Measurements from ENCODE around the gene ITFG1. TPM values are rescaled to one million over a fixed set of nuclear protein-coding genes. Genes with fewer than 3 reads are reported as not detected.

ITFG1 gene
- polyA plus RNA-seq, 2 donors, result 9.0 to 16.8 TPM

GRCh38 chr16:47323241-47323640, 137.6 kb downstream of the ITFG1 start:
- Histone ChIP-seq H3K27me3 (ENCODE audit: control insufficient read depth in 1 of 2, insufficient read depth in 2 of 2, low read length in 2 of 2) (no peaks in the 10 kb centered on the region), H3K9me3 (ENCODE audit: control insufficient read depth in 2 of 2, insufficient read depth in 1 of 2, low read depth in 1 of 2, low read length in 1 of 2) (peaks cover 0 to 2% of the 10 kb centered on the region in 2 donors), H3K36me3 (ENCODE audit: control insufficient read depth in 2 of 2, insufficient read depth in 2 of 2, low read length in 1 of 2) (no peaks in the 10 kb centered on the region), H3K4me1 (ENCODE audit: control insufficient read depth in 2 of 2, insufficient read depth in 2 of 2, low read length in 1 of 2) (no peaks in the 10 kb centered on the region), H3K27ac (ENCODE audit: low read depth in 2 of 2, low read length in 1 of 2) (no peak overlapping the region), H3K4me3 (ENCODE audit: low read depth in 1 of 2, low read length in 2 of 2) (no peak overlapping the region)

- peaks cover 0 to 2% of the 10 kb centered on the region in 2 donors for H3K9me3 ChIP-seq (ENCODE audit: control insufficient read depth in 2 of 2, insufficient read depth in 1 of 2, low read depth in 1 of 2, low read length in 1 of 2)
- no peaks in the 10 kb centered on the region for H3K27me3 ChIP-seq (ENCODE audit: control insufficient read depth in 1 of 2, insufficient read depth in 2 of 2, low read length in 2 of 2)
- H3K36me3 ChIP-seq (ENCODE audit: control insufficient read depth in 2 of 2, insufficient read depth in 2 of 2, low read length in 1 of 2), result no peaks in the 10 kb centered on the region
- no peaks in the 10 kb centered on the region for H3K4me1 ChIP-seq (ENCODE audit: control insufficient read depth in 2 of 2, insufficient read depth in 2 of 2, low read length in 1 of 2)
- H3K27ac ChIP-seq (ENCODE audit: low read depth in 2 of 2, low read length in 1 of 2), result no peak overlapping the region
- H3K4me3 ChIP-seq (ENCODE audit: low read depth in 1 of 2, low read length in 2 of 2), result no peak overlapping the region
Observed at GRCh38 chr16:47320546-47321310, 140.1 kb downstream of the ITFG1 start.

DNA sequence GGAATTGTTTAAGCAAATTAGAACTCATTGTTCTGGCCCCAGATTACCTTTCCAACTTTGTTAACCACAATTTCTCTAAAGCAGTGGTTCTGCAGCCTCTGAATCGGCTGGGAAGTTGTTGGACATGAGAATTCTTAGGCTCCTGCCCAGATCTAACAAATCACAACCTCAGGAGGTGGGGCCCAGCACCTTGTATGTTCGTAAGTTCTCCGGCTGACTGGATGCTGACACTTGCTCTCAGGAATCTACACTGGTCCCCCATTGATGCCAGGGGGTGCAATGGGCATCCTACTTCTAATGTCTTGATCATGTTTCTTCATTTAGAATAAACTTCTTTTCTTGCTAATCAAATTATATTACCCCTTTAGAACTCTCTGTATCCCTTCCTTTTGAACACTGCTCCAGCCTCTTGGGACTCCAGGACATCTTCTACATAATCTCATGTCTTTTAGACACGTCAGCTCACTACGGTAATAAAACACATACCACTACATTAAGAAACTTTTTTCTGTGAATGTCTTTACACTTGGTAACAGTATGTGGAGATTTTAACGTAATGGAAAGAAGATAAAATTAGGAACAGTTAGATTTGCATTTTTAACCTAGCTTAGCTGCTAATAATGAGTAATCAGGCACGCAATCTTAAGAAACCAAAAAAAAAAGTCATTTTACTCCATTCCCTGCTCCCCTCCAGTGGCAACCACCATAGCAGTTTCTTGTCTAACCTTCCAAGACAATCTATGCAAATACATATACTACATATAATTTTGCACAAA, 143.2 kb downstream of the ITFG1 start:
- WGBS, 2 donors, result 86 to 94% methylated on average over 7 of the region's 7 CpGs
- no peak overlapping the region for H3K4me3 ChIP-seq (ENCODE audit: low read depth in 1 of 2, low read length in 2 of 2)

DNA sequence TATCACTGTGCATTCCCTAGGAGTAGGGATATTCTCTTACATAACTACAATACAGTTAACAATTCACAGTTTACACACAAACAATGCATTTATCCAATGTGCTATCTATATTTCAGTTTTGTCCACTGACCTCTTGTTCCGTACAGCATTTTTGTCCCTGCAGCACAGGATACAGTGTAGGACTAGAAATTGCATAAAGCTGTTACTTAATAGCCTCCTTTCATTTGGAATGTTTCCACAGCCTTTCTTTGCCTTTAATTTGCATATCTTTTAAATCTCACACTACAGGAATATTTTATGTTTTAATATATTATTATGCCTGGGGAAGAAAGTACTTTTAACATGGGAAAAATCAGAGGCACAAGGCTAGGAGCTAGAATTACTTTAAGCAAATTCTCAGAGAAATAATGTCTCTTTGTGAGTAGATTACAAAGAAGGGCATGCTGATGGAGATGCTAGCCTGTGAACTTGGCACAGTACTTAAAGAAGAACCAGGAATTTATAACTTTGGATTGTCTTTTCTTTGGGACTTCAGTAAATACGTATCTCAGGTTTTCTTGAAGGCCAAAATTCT, 144.3 kb downstream of the ITFG1 start:
- H3K36me3 ChIP-seq (ENCODE audit: control insufficient read depth in 2 of 2, insufficient read depth in 2 of 2, low read length in 1 of 2), result no peaks in the 10 kb centered on the region
- no peaks in the 10 kb centered on the region for H3K27me3 ChIP-seq (ENCODE audit: control insufficient read depth in 1 of 2, insufficient read depth in 2 of 2, low read length in 2 of 2)
- 91 to 92% methylated on average over 2 of the region's 2 CpGs for WGBS, 2 donors
- H3K4me3 ChIP-seq (ENCODE audit: low read depth in 1 of 2, low read length in 2 of 2), result no peak overlapping the region
- no peak overlapping the region for H3K27ac ChIP-seq (ENCODE audit: low read depth in 2 of 2, low read length in 1 of 2)
- no peaks in the 10 kb centered on the region for H3K4me1 ChIP-seq (ENCODE audit: control insufficient read depth in 2 of 2, insufficient read depth in 2 of 2, low read length in 1 of 2)
- peaks cover 0 to 2% of the 10 kb centered on the region in 2 donors for H3K9me3 ChIP-seq (ENCODE audit: control insufficient read depth in 2 of 2, insufficient read depth in 1 of 2, low read depth in 1 of 2, low read length in 1 of 2)

More for the DNA sequence above, 143.2 kb downstream of the ITFG1 start:
- no peaks in the 10 kb centered on the region for H3K36me3 ChIP-seq (ENCODE audit: control insufficient read depth in 2 of 2, insufficient read depth in 2 of 2, low read length in 1 of 2)
- no peaks in the 10 kb centered on the region for H3K4me1 ChIP-seq (ENCODE audit: control insufficient read depth in 2 of 2, insufficient read depth in 2 of 2, low read length in 1 of 2)
- peaks cover 0 to 2% of the 10 kb centered on the region in 2 donors for H3K9me3 ChIP-seq (ENCODE audit: control insufficient read depth in 2 of 2, insufficient read depth in 1 of 2, low read depth in 1 of 2, low read length in 1 of 2)
- no peaks in the 10 kb centered on the region for H3K27me3 ChIP-seq (ENCODE audit: control insufficient read depth in 1 of 2, insufficient read depth in 2 of 2, low read length in 2 of 2)
- no peak overlapping the region for H3K27ac ChIP-seq (ENCODE audit: low read depth in 2 of 2, low read length in 1 of 2)

DNA sequence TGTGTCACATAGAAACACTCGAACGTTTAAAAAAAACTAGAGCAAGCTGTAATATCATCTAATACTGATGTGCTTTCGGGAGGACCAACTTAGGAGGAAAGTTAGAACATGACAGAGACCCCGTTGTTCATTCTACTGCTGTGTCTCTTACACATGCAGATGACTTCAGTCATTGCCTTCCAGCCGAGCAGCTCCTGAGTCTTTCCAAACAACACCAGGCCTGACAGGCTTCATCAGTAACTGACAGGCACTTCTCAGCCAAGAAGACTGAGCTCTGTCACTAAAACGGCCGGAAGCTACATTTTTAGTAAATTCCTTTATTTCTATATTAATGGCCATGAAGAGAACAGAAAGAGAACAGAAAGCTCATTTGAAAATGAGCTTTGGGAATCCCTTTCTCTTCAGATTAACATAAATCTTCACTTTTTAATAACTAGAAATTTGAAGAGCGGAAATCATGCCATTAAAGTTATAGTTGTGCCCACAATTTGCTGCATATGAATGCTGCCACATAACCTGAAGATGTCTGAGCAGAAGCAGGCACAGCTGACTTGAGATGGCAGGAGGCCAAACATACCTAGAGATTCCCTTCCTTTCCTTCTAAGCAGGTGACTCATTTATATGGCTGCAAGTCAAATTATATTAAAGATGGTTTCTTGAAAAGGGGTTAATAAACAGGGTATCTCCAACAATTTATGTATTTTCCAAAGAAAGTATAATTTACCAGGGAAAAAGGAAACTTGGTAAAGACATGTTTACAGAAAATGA, 148.9 kb downstream of the ITFG1 start:
- H3K36me3 ChIP-seq (ENCODE audit: control insufficient read depth in 2 of 2, insufficient read depth in 2 of 2, low read length in 1 of 2), result no peaks in the 10 kb centered on the region

DNA sequence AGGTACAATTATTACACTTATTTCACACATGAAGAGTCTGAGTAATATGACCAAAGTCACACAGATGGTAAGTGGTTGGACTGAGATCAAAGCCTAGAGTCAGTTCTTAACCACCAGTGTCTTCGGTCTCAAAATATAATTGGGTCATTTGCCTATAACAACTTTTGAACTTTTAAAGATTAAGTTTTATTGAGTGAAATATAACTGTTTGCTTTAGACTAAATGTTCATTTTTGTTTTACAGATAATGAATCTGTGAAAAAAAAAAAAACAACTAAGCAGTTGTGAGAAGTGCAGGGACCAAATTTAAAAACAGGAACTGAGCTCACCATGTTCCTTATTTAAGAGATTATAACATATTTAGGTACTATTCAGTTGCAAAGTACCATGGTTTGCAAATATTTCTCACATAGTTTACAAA, 150.1 kb downstream of the ITFG1 start:
- WGBS, 2 donors, result 68 to 73% methylated on average over 1 of the region's 1 CpG
- H3K4me1 ChIP-seq (ENCODE audit: control insufficient read depth in 2 of 2, insufficient read depth in 2 of 2, low read length in 1 of 2), result no peaks in the 10 kb centered on the region
- no peak overlapping the region for H3K4me3 ChIP-seq (ENCODE audit: low read depth in 1 of 2, low read length in 2 of 2)
- H3K27ac ChIP-seq (ENCODE audit: low read depth in 2 of 2, low read length in 1 of 2), result no peak overlapping the region
- no peaks in the 10 kb centered on the region for H3K36me3 ChIP-seq (ENCODE audit: control insufficient read depth in 2 of 2, insufficient read depth in 2 of 2, low read length in 1 of 2)
- no peaks in the 10 kb centered on the region for H3K9me3 ChIP-seq (ENCODE audit: control insufficient read depth in 2 of 2, insufficient read depth in 1 of 2, low read depth in 1 of 2, low read length in 1 of 2)
- no peaks in the 10 kb centered on the region for H3K27me3 ChIP-seq (ENCODE audit: control insufficient read depth in 1 of 2, insufficient read depth in 2 of 2, low read length in 2 of 2)

More for the DNA sequence above, 148.9 kb downstream of the ITFG1 start:
- Histone ChIP-seq H3K27me3 (ENCODE audit: control insufficient read depth in 1 of 2, insufficient read depth in 2 of 2, low read length in 2 of 2) (no peaks in the 10 kb centered on the region), H3K27ac (ENCODE audit: low read depth in 2 of 2, low read length in 1 of 2) (no peak overlapping the region), H3K4me1 (ENCODE audit: control insufficient read depth in 2 of 2, insufficient read depth in 2 of 2, low read length in 1 of 2) (no peaks in the 10 kb centered on the region), H3K4me3 (ENCODE audit: low read depth in 1 of 2, low read length in 2 of 2) (no peak overlapping the region), H3K9me3 (ENCODE audit: control insufficient read depth in 2 of 2, insufficient read depth in 1 of 2, low read depth in 1 of 2, low read length in 1 of 2) (no peaks in the 10 kb centered on the region)
- WGBS, 2 donors, result 78 to 80% methylated on average over 8 of the region's 8 CpGs

DNA sequence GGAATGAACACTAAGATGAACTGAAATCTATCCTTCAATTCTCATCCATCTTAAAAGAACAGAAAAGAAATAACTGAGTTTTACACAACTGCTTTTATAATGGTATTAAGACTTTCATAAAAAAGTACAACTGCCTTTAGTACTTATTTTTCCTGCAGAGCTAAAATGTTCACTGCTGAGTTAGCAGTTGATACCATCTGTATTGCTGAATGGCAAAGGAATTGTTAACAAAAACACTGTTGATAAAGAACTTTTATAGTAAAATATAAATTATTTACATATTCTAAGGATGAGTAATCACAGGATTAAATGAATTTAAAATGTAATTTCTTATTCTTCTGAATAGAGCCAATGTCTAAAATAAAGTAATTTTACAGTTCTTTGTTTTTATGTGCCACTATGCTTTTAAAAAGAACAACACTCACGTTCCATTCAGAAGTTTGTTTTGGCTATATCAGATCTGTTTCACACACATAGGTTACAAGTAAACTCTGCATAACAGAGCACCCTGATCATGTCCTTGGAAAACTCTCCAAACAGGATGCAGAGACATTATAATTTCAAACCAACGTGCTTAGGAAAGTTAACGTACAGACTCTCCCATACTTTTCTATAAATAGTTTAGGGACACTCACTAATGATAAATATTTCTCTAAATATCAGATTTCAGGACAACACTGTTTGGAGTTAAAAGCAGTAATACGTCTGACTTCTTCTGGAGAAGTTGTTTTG, 151.1 kb downstream of the ITFG1 start:
- no peaks in the 10 kb centered on the region for H3K27me3 ChIP-seq (ENCODE audit: control insufficient read depth in 1 of 2, insufficient read depth in 2 of 2, low read length in 2 of 2)
- no peak overlapping the region for H3K4me3 ChIP-seq (ENCODE audit: low read depth in 1 of 2, low read length in 2 of 2)
- WGBS, 2 donors, result 74 to 75% methylated on average over 4 of the region's 4 CpGs
- no peak overlapping the region for H3K27ac ChIP-seq (ENCODE audit: low read depth in 2 of 2, low read length in 1 of 2)
- H3K4me1 ChIP-seq (ENCODE audit: control insufficient read depth in 2 of 2, insufficient read depth in 2 of 2, low read length in 1 of 2), result no peaks in the 10 kb centered on the region
- H3K36me3 ChIP-seq (ENCODE audit: control insufficient read depth in 2 of 2, insufficient read depth in 2 of 2, low read length in 1 of 2), result no peaks in the 10 kb centered on the region
- H3K9me3 ChIP-seq (ENCODE audit: control insufficient read depth in 2 of 2, insufficient read depth in 1 of 2, low read depth in 1 of 2, low read length in 1 of 2), result no peaks in the 10 kb centered on the region

DNA sequence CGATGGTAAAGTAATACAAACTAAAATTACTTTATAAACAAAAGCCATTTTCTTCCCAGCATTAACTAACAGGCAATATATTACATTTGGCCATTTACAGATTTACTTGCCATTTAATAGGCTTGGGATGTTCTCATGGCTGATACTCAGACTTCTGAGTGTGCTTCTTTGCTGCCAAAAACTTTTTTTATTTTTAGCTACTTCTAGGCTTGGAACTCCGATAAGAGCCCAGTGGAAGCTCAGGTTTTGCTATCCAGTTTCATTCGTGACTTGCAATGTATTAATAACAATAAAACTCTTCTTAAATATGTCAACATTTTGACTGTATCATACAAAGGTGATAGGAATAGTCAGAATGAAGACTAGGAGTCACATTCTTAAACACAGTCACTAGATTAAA, 152.3 kb downstream of the ITFG1 start:
- Histone ChIP-seq H3K27me3 (ENCODE audit: control insufficient read depth in 1 of 2, insufficient read depth in 2 of 2, low read length in 2 of 2) (no peaks in the 10 kb centered on the region), H3K27ac (ENCODE audit: low read depth in 2 of 2, low read length in 1 of 2) (no peak overlapping the region), H3K4me1 (ENCODE audit: control insufficient read depth in 2 of 2, insufficient read depth in 2 of 2, low read length in 1 of 2) (no peaks in the 10 kb centered on the region), H3K36me3 (ENCODE audit: control insufficient read depth in 2 of 2, insufficient read depth in 2 of 2, low read length in 1 of 2) (no peaks in the 10 kb centered on the region), H3K9me3 (ENCODE audit: control insufficient read depth in 2 of 2, insufficient read depth in 1 of 2, low read depth in 1 of 2, low read length in 1 of 2) (no peaks in the 10 kb centered on the region), H3K4me3 (ENCODE audit: low read depth in 1 of 2, low read length in 2 of 2) (no peak overlapping the region)
- WGBS, 2 donors, result 66 to 69% methylated on average over 3 of the region's 3 CpGs

GRCh38 chr16:47304563-47304962, 156.3 kb downstream of the ITFG1 start:
- Histone ChIP-seq H3K4me3 (ENCODE audit: low read depth in 1 of 2, low read length in 2 of 2) (no peak overlapping the region), H3K9me3 (ENCODE audit: control insufficient read depth in 2 of 2, insufficient read depth in 1 of 2, low read depth in 1 of 2, low read length in 1 of 2) (no peaks in the 10 kb centered on the region)
- WGBS, 2 donors, result 85 to 100% methylated on average over 1 of the region's 1 CpG

More at GRCh38 chr16:47304563-47304962, 156.3 kb downstream of the ITFG1 start:
- Histone ChIP-seq H3K4me1 (ENCODE audit: control insufficient read depth in 2 of 2, insufficient read depth in 2 of 2, low read length in 1 of 2) (no peaks in the 10 kb centered on the region), H3K36me3 (ENCODE audit: control insufficient read depth in 2 of 2, insufficient read depth in 2 of 2, low read length in 1 of 2) (peaks cover 3 to 9% of the 10 kb centered on the region in 2 donors), H3K27me3 (ENCODE audit: control insufficient read depth in 1 of 2, insufficient read depth in 2 of 2, low read length in 2 of 2) (no peaks in the 10 kb centered on the region), H3K27ac (ENCODE audit: low read depth in 2 of 2, low read length in 1 of 2) (no peak overlapping the region)

Data from esophagus (tissue), 2 donors.